RPMI8226 (cell line): ENCODE results near the gene RBM19.

Source experiments
- DNase-seq: peaks from one replicate; pipeline ENCODE4 v3.0.0-alpha.2; 2015

Gene RBM19

GRCh38 chr12:113766879-113767878 is 198.9 kb downstream of the RBM19 start:
- no peak for DNase-seq
